Stimulated activated naive CD8-positive, alpha-beta T cell treated with anti-CD3 and anti-CD28 coated beads, Interleukin-15, Interleukin-2, amounts not matched to agents 100 U/mL and 50 U/mL, for 24 hours (primary cell): ENCODE results near the gene INSC.

Experiments
- ATAC-seq: fragments of 150-1000 bp; cut with Tn5 transposase; one replicate; pipeline ENCODE4 v1.10.0; 2021
- DNase-seq: peaks from one replicate; pipeline ENCODE4 v3.0.0; 2021

INSC gene

DNA sequence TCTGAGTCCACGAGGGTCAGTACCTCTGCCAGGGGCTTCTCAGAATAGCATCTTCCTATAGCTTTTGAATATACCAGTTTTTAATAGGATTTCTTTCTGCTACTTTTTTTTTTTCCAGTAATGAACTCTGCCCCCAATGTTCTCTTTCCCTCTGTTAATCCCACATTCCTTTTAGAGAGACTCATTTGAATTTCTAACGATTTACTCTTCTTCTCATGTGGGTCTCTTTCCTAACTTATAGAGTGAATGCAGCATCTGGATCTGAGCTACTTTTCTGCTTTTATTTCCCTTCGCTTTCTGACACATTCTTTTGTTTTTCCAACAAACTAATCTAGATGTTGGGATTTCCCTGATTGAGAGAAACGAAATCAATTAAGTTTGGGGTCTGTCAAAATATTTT is 71.4 kb downstream of the INSC start:
- DNase-seq (no peak), ATAC-seq (no peak)

DNA sequence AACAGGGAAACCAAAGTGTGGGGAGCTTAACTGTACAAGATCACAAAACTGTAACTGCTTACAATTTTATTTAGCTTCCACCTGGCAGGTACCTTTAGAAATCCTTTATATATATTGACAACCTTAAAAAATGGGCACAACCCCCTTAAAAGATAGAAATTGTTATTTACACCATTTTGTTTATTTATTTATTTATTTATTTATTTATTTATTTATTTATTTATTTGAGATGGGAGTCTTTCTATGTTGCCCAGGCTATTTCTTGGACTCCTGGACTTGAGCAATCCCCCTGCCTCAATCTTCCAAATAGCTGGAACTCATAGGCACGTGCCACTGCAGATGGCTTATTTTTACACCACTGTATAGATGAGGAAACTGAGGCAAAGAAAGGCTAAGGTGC is 74.5 kb downstream of the INSC start:
- DNase-seq (no peak), ATAC-seq (no peak)

DNA sequence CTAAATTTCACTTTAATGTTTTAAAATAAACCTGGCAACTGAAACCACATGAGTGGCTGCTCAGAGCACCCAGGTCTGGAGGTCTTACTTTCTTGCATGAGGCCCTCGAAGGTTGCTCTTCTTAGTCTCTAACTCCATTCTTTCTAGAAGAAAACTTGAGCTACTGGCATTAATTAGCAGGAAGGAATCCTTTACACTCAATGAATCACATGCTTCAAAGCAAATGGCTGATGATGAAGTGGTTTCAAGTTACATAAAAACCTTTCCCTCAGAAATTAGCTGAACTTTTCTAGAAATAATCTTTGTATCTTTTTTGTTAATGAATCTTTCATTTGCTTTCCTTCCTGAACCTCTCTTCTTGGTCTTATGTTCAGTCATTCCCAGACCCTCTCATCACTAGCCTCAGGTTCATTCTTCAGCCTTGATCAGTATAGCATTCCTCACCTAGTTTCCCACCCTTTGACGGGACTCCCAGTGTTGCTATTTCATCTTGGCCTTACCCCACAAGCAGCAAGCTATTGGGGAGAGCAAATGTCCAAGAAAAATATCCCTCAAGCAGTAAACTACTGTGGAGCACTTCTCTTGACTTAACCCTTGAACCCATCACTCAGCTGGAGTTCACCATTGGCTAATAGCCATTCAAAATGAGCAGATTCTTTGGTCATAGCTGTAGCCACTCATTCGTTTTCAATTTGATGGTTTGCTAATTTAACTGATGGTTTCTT is 75.1 kb downstream of the INSC start:
- ATAC-seq (no peak), DNase-seq (no peak)

- no peak for DNase-seq
- ATAC-seq: no peak
These were observed 75.9 kb downstream of the INSC start for GRCh38 chr11:15190611-15191010.

- ATAC-seq: no peak
- DNase-seq: no peak
These were observed 77.4 kb downstream of the INSC start for GRCh38 chr11:15192005-15192556.

GRCh38 chr11:15194671-15195415 is 80.1 kb downstream of the INSC start:
- DNase-seq (no peak), ATAC-seq (no peak)

- no peak for ATAC-seq
These were observed 80.9 kb downstream of the INSC start for GRCh38 chr11:15195454-15196200.

GRCh38 chr11:15196704-15197103 is 82.0 kb downstream of the INSC start:
- no peak for ATAC-seq
- DNase-seq: no peak

More at GRCh38 chr11:15195454-15196200, 80.9 kb downstream of the INSC start:
- no peak for DNase-seq

- DNase-seq (no peak), ATAC-seq (no peak)
These were observed 83.0 kb downstream of the INSC start for GRCh38 chr11:15197696-15198095.

DNA sequence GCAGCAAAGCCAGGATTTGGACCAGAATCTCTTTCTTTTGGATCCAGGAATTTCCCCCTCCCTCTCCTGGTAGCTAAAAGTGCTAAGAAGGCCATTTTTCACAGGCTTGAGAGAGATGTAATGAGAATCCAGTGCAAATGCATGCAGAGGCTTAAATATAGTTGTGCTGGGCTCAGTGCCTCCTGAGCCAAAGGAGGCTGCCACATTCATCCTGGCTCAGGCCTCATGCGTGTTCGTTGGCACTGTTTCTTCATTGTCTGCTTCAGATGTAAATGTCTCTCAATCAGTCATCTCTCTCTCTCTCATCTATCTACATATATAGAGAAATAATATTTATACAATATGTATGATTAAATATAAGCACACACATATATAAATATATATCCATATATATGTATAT is 83.6 kb downstream of the INSC start:
- DNase-seq (no peak), ATAC-seq (no peak)

DNA sequence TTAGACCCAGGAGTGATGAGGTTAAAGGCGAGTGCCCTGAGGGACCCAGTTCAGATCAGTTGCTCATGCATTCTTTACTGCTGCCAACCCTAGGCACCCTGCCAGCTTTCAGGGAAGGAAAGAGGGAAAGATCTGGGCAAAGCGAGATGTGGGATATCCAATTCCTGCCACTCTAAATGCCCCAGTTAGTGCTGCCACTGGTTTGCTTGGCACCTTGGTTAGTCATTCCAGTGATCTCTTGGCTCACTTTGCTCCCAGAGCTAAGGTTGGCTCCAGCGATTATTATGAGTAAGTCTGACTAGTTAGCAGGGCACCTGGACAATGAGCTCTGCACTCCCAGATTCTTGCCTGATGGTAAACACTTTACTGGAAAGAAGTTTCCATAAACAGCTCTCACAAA is 85.0 kb downstream of the INSC start:
- no peak for ATAC-seq

DNA sequence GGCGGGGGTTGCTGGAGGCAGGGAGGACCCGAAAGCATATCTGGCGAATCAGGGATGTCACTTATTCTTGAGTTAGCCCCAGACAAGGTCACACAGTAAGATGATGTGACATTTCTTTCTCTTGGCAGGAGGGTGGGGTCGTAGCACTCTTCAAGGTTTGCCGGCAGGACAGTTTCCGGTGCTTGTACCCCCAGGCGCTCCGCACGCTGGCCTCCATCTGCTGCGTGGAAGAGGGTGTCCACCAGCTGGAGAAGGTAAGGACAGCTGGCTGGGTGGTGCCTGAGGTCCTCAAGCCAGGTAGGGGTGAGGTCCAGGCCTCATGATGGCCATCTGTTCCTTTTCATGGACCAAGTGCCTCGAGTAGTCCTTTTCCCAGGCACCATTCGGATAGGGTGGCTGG is 86.0 kb downstream of the INSC start:
- no peak for DNase-seq
- ATAC-seq: no peak

More for the DNA sequence above, 85.0 kb downstream of the INSC start:
- DNase-seq: no peak

DNA sequence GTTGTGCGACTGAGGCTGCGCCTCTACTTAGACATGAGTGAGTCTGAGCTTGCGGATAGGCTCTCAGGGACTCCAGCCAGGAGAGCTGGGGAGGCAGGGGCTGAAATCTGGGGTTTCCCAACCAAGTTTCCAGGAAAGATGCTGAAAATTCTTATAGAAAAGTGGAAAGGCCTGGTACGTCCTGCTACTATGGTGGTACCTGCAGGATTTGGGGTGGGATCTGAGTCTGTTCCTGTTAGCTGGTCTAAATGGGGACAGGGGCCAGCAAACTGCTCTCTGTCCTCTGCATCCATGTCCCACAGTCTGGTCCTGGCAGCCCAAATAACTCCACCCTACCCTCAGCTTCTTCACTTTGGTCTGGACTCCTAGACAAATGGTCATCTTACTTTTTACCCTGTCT is 86.9 kb downstream of the INSC start:
- no peak for ATAC-seq

DNA sequence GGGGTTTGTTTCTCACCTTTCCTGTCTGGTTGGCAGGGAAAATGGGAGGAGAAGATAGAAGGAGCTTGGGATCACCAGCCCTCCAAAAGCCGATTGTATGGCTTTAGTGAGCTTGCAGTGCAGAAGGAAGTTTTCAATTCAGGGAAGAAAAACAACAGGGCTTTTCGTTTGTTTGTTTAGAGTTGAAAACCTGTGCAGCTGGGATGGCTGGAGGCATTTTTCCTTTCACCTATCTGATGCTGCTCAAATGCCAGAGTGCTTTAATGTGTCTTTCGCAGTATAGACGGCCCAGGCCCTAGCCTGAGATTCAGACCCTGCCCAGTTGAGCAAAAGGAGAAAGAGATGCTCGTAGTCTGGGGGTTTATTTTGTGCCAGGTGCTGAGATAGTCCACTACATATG is 87.9 kb downstream of the INSC start:
- DNase-seq (no peak), ATAC-seq (no peak)

More for the DNA sequence above, 86.9 kb downstream of the INSC start:
- DNase-seq: no peak

GRCh38 chr11:15204711-15205110 is 90.0 kb downstream of the INSC start:
- no peak for ATAC-seq
- DNase-seq: no peak

GRCh38 chr11:15206791-15207190 is 92.1 kb downstream of the INSC start:
- DNase-seq (no peak), ATAC-seq (no peak)

- DNase-seq (peak; percentile 83), ATAC-seq (peak; percentile 83)
These were observed 93.9 kb downstream of the INSC start for GRCh38 chr11:15208378-15209222.

- DNase-seq: no peak
- ATAC-seq: no peak
These were observed 98.2 kb downstream of the INSC start for GRCh38 chr11:15212876-15213275.

- ATAC-seq: no peak
- no peak for DNase-seq
These were observed 98.9 kb downstream of the INSC start for GRCh38 chr11:15213471-15214231.

GRCh38 chr11:15215005-15215404 is 100.3 kb downstream of the INSC start:
- ATAC-seq (no peak), DNase-seq (no peak)

- peak; percentile 6 for DNase-seq
- ATAC-seq: no peak
These were observed 102.0 kb downstream of the INSC start for GRCh38 chr11:15216678-15217077.
